ENCODE data around the gene SELENOO.

Gene SELENOO

GRCh38 chr22:50178471-50178864 is 22.3 kb upstream of the SELENOO start:
- Histone ChIP-seq H3K4me2 (ENCODE audit: insufficient read depth, low read length) (no peak overlapping the region), H3K27ac (ENCODE audit: low read length) (no peak overlapping the region), H3K27me3 (ENCODE audit: insufficient read depth, low read length, poor library complexity) (peaks cover 5% of the 10 kb centered on the region), H3K4me1 (ENCODE audit: insufficient read depth, low read length) (no peaks in the 10 kb centered on the region), H3K79me2 (ENCODE audit: insufficient read depth, low read length) (no peaks in the 10 kb centered on the region), H4K20me1 (ENCODE audit: insufficient read depth, low read length) (no peaks in the 10 kb centered on the region), H3K9me3 (ENCODE audit: insufficient read depth, low read length, severe bottlenecking) (no peaks in the 10 kb centered on the region), H2AFZ (ENCODE audit: low read depth, low read length) (no peak overlapping the region), H3K9ac (ENCODE audit: low read depth, low read length) (no peak overlapping the region), H3K4me3 (ENCODE audit: low read depth in 1 of 2, low read length in 2 of 2) (no peak overlapping the region), H3K36me3 (ENCODE audit: insufficient read depth, low read length) (no peaks in the 10 kb centered on the region)
- no peak for ATAC-seq (ENCODE audit: insufficient read depth, low read depth)
- TF ChIP-seq CTCF (IDR thresholded peaks at IDR 0.05; ENCODE audit: borderline replicate concordance, extremely low read depth, low read length, poor library complexity, severe bottlenecking) (no peak), EZH2 (IDR thresholded peaks at IDR 0.05; ENCODE audit: borderline replicate concordance, low read depth, low read length, severe bottlenecking) (no peak)
- DNase-seq = no peak

GRCh38 chr22:50178871-50179869 is 21.6 kb upstream of the SELENOO start:
- H3K79me2 ChIP-seq (ENCODE audit: insufficient read depth, low read length) = no peaks in the 10 kb centered on the region
- H3K4me3 ChIP-seq (ENCODE audit: low read depth in 1 of 2, low read length in 2 of 2) = no peak overlapping the region
- H3K9me3 ChIP-seq (ENCODE audit: insufficient read depth, low read length, severe bottlenecking) = no peaks in the 10 kb centered on the region
- no peak overlapping the region for H3K9ac ChIP-seq (ENCODE audit: low read depth, low read length)
- H3K4me2 ChIP-seq (ENCODE audit: insufficient read depth, low read length) = no peak overlapping the region
- ATAC-seq (ENCODE audit: insufficient read depth, low read depth) (no peak), DNase-seq (no peak)
- H3K4me1 ChIP-seq (ENCODE audit: insufficient read depth, low read length) = no peaks in the 10 kb centered on the region
- H4K20me1 ChIP-seq (ENCODE audit: insufficient read depth, low read length) = no peaks in the 10 kb centered on the region
- H3K27me3 ChIP-seq (ENCODE audit: insufficient read depth, low read length, poor library complexity) = no peaks in the 10 kb centered on the region
- H3K36me3 ChIP-seq (ENCODE audit: insufficient read depth, low read length) = no peaks in the 10 kb centered on the region
- H3K27ac ChIP-seq (ENCODE audit: low read length) = no peak overlapping the region
- TF ChIP-seq EZH2 (IDR thresholded peaks at IDR 0.05; ENCODE audit: borderline replicate concordance, low read depth, low read length, severe bottlenecking) (no peak), CTCF (IDR thresholded peaks at IDR 0.05; ENCODE audit: borderline replicate concordance, extremely low read depth, low read length, poor library complexity, severe bottlenecking) (no peak)
- H2AFZ ChIP-seq (ENCODE audit: low read depth, low read length) = no peak overlapping the region

GRCh38 chr22:50179937-50180726 is 20.7 kb upstream of the SELENOO start:
- H3K9ac ChIP-seq (ENCODE audit: low read depth, low read length) = no peak overlapping the region
- no peaks in the 10 kb centered on the region for H3K9me3 ChIP-seq (ENCODE audit: insufficient read depth, low read length, severe bottlenecking)
- TF ChIP-seq EZH2 (IDR thresholded peaks at IDR 0.05; ENCODE audit: borderline replicate concordance, low read depth, low read length, severe bottlenecking) (no peak), CTCF (IDR thresholded peaks at IDR 0.05; ENCODE audit: borderline replicate concordance, extremely low read depth, low read length, poor library complexity, severe bottlenecking) (no peak)
- no peak for DNase-seq
- no peak for ATAC-seq (ENCODE audit: insufficient read depth, low read depth)
- H3K27me3 ChIP-seq (ENCODE audit: insufficient read depth, low read length, poor library complexity) = no peaks in the 10 kb centered on the region
- no peaks in the 10 kb centered on the region for H3K79me2 ChIP-seq (ENCODE audit: insufficient read depth, low read length)
- no peak overlapping the region for H3K27ac ChIP-seq (ENCODE audit: low read length)
- H4K20me1 ChIP-seq (ENCODE audit: insufficient read depth, low read length) = no peaks in the 10 kb centered on the region
- no peak overlapping the region for H3K4me3 ChIP-seq (ENCODE audit: low read depth in 1 of 2, low read length in 2 of 2)
- no peak overlapping the region for H2AFZ ChIP-seq (ENCODE audit: low read depth, low read length)
- no peaks in the 10 kb centered on the region for H3K36me3 ChIP-seq (ENCODE audit: insufficient read depth, low read length)
- H3K4me2 ChIP-seq (ENCODE audit: insufficient read depth, low read length) = no peak overlapping the region
- H3K4me1 ChIP-seq (ENCODE audit: insufficient read depth, low read length) = peaks cover 2% of the 10 kb centered on the region

Measured in DND-41 (cell line).